Keratinocyte (primary cell): Measurements from ENCODE around the gene AAMP. TPM values are rescaled to one million over a fixed set of nuclear protein-coding genes. Genes with fewer than 3 reads are reported as not detected.

Experiments used
- DNase-seq: peaks from one replicate; pipeline ENCODE4 v3.0.0-alpha.2; 2011; ENCODE audit warnings: low read depth, missing footprints, low spot score
- FAIRE-seq: peaks from 2 replicates; lab custom pipeline; 2011; peaks lifted over from hg19 to GRCh38; lab: Jason Lieb, UNC
- H2AFZ ChIP-seq: 2 replicates; pipeline ENCODE4 v1.6.0; 2012; ENCODE audit warnings: low read length, control low read depth, inconsistent platforms; ENCODE audit not compliant: control insufficient read depth
- H3K27ac ChIP-seq: 2 replicates; pipeline ENCODE4 v1.5.1; 2011; ENCODE audit warnings: low read length; ENCODE audit not compliant: control insufficient read depth, insufficient read depth
- H3K27me3 ChIP-seq: 3 replicates; pipeline ENCODE4 v1.6.0; 2011; ENCODE audit warnings: low read length; ENCODE audit not compliant: control insufficient read depth, insufficient read depth; ENCODE audit errors: extremely low read depth
- H3K36me3 ChIP-seq, 2 experiments: 2 replicates in 1 of 2; 3 replicates in 1 of 2; pipeline ENCODE4 v1.5.1; 2011; ENCODE audit warnings: low read length in 2 of 2, mild to moderate bottlenecking in 1 of 2; ENCODE audit not compliant: control insufficient read depth in 2 of 2, insufficient read depth in 2 of 2; ENCODE audit errors: extremely low read depth in 1 of 2
- H3K4me1 ChIP-seq: 3 replicates; pipeline ENCODE4 v1.5.1; 2011; ENCODE audit warnings: low read length; ENCODE audit not compliant: control insufficient read depth, insufficient read depth; ENCODE audit errors: extremely low read depth
- H3K4me2 ChIP-seq: 3 replicates; pipeline ENCODE4 v1.6.0; 2011; ENCODE audit warnings: low read depth, low read length; ENCODE audit not compliant: control insufficient read depth, insufficient read depth; ENCODE audit errors: extremely low read depth
- H3K4me3 ChIP-seq, 3 experiments: fragments of 200-600 bp in 1 of 3; sonication (generic) in 1 of 3; 2 replicates in 2 of 3; 3 replicates in 1 of 3; pipeline ENCODE4 v1.5.1; 2011 to 2016; ENCODE audit warnings: low read length in 3 of 3, mild to moderate bottlenecking in 3 of 3, control low read depth in 2 of 3, inconsistent platforms in 1 of 3, low read depth in 1 of 3, mixed read lengths in 1 of 3, mixed run types in 1 of 3, moderate library complexity in 1 of 3; ENCODE audit not compliant: control insufficient read depth in 2 of 3, insufficient read depth in 2 of 3; ENCODE audit errors: extremely low read depth in 1 of 3
- H3K79me2 ChIP-seq: 2 replicates; pipeline ENCODE4 v1.6.0; 2012; ENCODE audit warnings: low read length; ENCODE audit not compliant: control insufficient read depth, insufficient read depth
- H3K9ac ChIP-seq: 3 replicates; pipeline ENCODE4 v1.6.0; 2011; ENCODE audit warnings: low read length; ENCODE audit not compliant: control insufficient read depth, insufficient read depth; ENCODE audit errors: extremely low read depth
- H3K9me1 ChIP-seq: 3 replicates; pipeline ENCODE4 v1.6.0; 2011; ENCODE audit warnings: low read length; ENCODE audit not compliant: control insufficient read depth, insufficient read depth; ENCODE audit errors: extremely low read depth
- H3K9me3 ChIP-seq: 2 replicates; pipeline ENCODE4 v1.5.1; 2012; ENCODE audit warnings: low read depth, low read length; ENCODE audit not compliant: control insufficient read depth
- H4K20me1 ChIP-seq: 3 replicates; pipeline ENCODE4 v1.6.0; 2011; ENCODE audit warnings: low read length; ENCODE audit not compliant: control insufficient read depth, insufficient read depth; ENCODE audit errors: extremely low read depth
- CTCF ChIP-seq, 3 experiments: IDR thresholded peaks in 1 of 3; conservative IDR thresholded peaks in 1 of 3; optimal IDR thresholded peaks in 1 of 3; 2 replicates in 2 of 3; 3 replicates in 1 of 3; pipeline versions ENCODE3 to v1.5.1; 2011; ENCODE audit warnings: low read length in 3 of 3, mild to moderate bottlenecking in 3 of 3, moderate library complexity in 2 of 3, control low read depth in 1 of 3, inconsistent platforms in 1 of 3; ENCODE audit not compliant: insufficient read depth in 2 of 3; ENCODE audit errors: extremely low read depth in 1 of 3
- EZH2 ChIP-seq: IDR thresholded peaks from one replicate; pipeline ENCODE4 v1.6.1; 2012; ENCODE audit warnings: inconsistent platforms, mild to moderate bottlenecking, low read length, moderate library complexity
- dilution Hi-C: fragments of 300-500 bp; cut with MboI; formaldehyde crosslinking; loops from one replicate; pipeline ENCODE4 v1.7.0; 2020; ENCODE audit warnings: low sequenced_read_pairs; ENCODE audit not compliant: extremely low pct_ligation_motif_present
- polyA plus RNA-seq, 5 experiments: library from polyadenylated mRNA; depleted of rRNA in 3 of 5; stranded (reverse) in 3 of 5; stranded (forward) in 1 of 5; unstranded in 1 of 5; fragments of >200 nt; gene quantifications; 1 replicate in 1 of 5; 2 replicates in 3 of 5; 3 replicates in 1 of 5; pipeline versions ENCODE4 v1.2.1 to v1.2.3, GENCODE V29; 2011 to 2012; ENCODE audit warnings: missing spikeins in 2 of 5, low read depth in 1 of 5, low replicate concordance in 1 of 5

AAMP gene
- polyA plus RNA-seq, 1 donor (not counting 4 experiments of a cell fraction or from before 2014, with no cell fraction given) = 78.4 TPM

GRCh38 chr2:218290316-218291261, 20.7 kb upstream of the AAMP start:
- Histone ChIP-seq H3K27ac (peak overlapping the region; percentile 85), H3K27me3 (no peaks in the 10 kb centered on the region), H3K9me1 (no peaks in the 10 kb centered on the region), H3K4me2 (peak overlapping the region; percentile 100), H2AFZ (no peak overlapping the region), H3K9me3 (no peaks in the 10 kb centered on the region), H3K4me1 (peaks cover 74% of the 10 kb centered on the region), H3K79me2 (peaks cover 55% of the 10 kb centered on the region), H3K9ac (peak overlapping the region; percentile 98), H4K20me1 (peaks cover 9% of the 10 kb centered on the region), H3K36me3 (peaks cover 6 to 12% of the 10 kb centered on the region in 2 experiments), H3K4me3 (peak overlapping the region; percentile 74 to 96 (median 96))
- DNase-seq (no peak), FAIRE-seq (no peak)
- TF ChIP-seq CTCF (optimal IDR thresholded peaks at IDR 0.05 in 1 of 3, IDR thresholded peaks at IDR 0.05 in 1 of 3, conservative IDR thresholded peaks at IDR 0.05 in 1 of 3; ENCODE audit: extremely low read depth in 1 of 3, insufficient read depth in 2 of 3, low read length in 3 of 3) (no peak), EZH2 (no peak)
- dilution Hi-C loops = no loop called here

- peaks cover 12% of the 10 kb centered on the region for H4K20me1 ChIP-seq
- peak overlapping the region; percentile 98 for H3K9ac ChIP-seq
- no peaks in the 10 kb centered on the region for H3K9me3 ChIP-seq
- no peak overlapping the region for H2AFZ ChIP-seq
- no peaks in the 10 kb centered on the region for H3K9me1 ChIP-seq
- peak overlapping the region; percentile 100 for H3K4me2 ChIP-seq
- no peak for DNase-seq
- dilution Hi-C loops = no loop called here
- peaks cover 63% of the 10 kb centered on the region for H3K79me2 ChIP-seq
- FAIRE-seq = peak; percentile 64
- TF ChIP-seq EZH2 = no peak
- no peak for TF ChIP-seq CTCF (optimal IDR thresholded peaks at IDR 0.05 in 1 of 3, IDR thresholded peaks at IDR 0.05 in 1 of 3, conservative IDR thresholded peaks at IDR 0.05 in 1 of 3; ENCODE audit: extremely low read depth in 1 of 3, insufficient read depth in 2 of 3, low read length in 3 of 3)
- peaks cover 9 to 17% of the 10 kb centered on the region in 2 experiments for H3K36me3 ChIP-seq
- peak overlapping the region; percentile 74 to 96 (median 96) for H3K4me3 ChIP-seq
- H3K27me3 ChIP-seq = no peaks in the 10 kb centered on the region
- H3K4me1 ChIP-seq = peaks cover 74% of the 10 kb centered on the region
- H3K27ac ChIP-seq = peak overlapping the region; percentile 85
Observed at GRCh38 chr2:218289639-218290315, 19.8 kb upstream of the AAMP start.
